Stimulated activated naive CD8-positive, alpha-beta T cell treated with anti-CD3 and anti-CD28 coated beads, Interleukin-15, Interleukin-2, amounts not matched to agents 100 U/mL and 50 U/mL, for 24 hours (primary cell): ENCODE data around the gene HOXC4.

ENCODE experiments used
- ATAC-seq: fragments of 150-1000 bp; cut with Tn5 transposase; one replicate; pipeline ENCODE4 v1.10.0; 2021
- DNase-seq: peaks from one replicate; pipeline ENCODE4 v3.0.0; 2021

HOXC4 gene

GRCh38 chr12:54053751-54054741 lies at the start of gene HOXC4:
TSS of gene HOXC4 (plus strand) at chr12:54053835. CDS start at chr12:54053923, 88 bp downstream.
- ATAC-seq, result peak; percentile 56
- no peak for DNase-seq

GRCh38 chr12:54004063-54004840 lies 49.4 kb upstream of the HOXC4 start:
- ATAC-seq (no peak), DNase-seq (no peak)

GRCh38 chr12:54004841-54005530 lies 48.6 kb upstream of the HOXC4 start:
- ATAC-seq (no peak), DNase-seq (no peak)

- DNase-seq (no peak), ATAC-seq (no peak)
Measured at GRCh38 chr12:54005531-54005852, 48.1 kb upstream of the HOXC4 start.

GRCh38 chr12:54005853-54006558 lies 47.6 kb upstream of the HOXC4 start:
- peak; percentile 88 for DNase-seq
- ATAC-seq, result peak; percentile 65

GRCh38 chr12:54006559-54007220 lies 46.9 kb upstream of the HOXC4 start:
- ATAC-seq (no peak), DNase-seq (no peak)

- DNase-seq, result no peak
- ATAC-seq, result no peak
Measured at GRCh38 chr12:54007538-54008259, 45.9 kb upstream of the HOXC4 start.

GRCh38 chr12:54008260-54008552 lies 45.4 kb upstream of the HOXC4 start:
- DNase-seq, result no peak
- ATAC-seq, result no peak

GRCh38 chr12:54009171-54010052 lies 44.2 kb upstream of the HOXC4 start:
- DNase-seq (peak; percentile 39), ATAC-seq (no peak)

- DNase-seq (no peak), ATAC-seq (no peak)
Measured at GRCh38 chr12:54010053-54010971, 43.3 kb upstream of the HOXC4 start.

GRCh38 chr12:54010972-54011664 lies 42.5 kb upstream of the HOXC4 start:
- ATAC-seq (no peak), DNase-seq (no peak)

- ATAC-seq (no peak), DNase-seq (no peak)
Measured at GRCh38 chr12:54011665-54012532, 41.7 kb upstream of the HOXC4 start.

- no peak for DNase-seq
- ATAC-seq, result no peak
Measured at GRCh38 chr12:54012631-54013409, 40.8 kb upstream of the HOXC4 start.

- DNase-seq (no peak), ATAC-seq (no peak)
Measured at GRCh38 chr12:54014377-54015017, 39.1 kb upstream of the HOXC4 start.

GRCh38 chr12:54015018-54015931 lies 38.4 kb upstream of the HOXC4 start:
- ATAC-seq, result no peak
- DNase-seq, result no peak
